Measurements from ENCODE around the gene CHMP2A. TPM values are rescaled to one million over a fixed set of nuclear protein-coding genes. Genes with fewer than 3 reads are reported as not detected.

Gene CHMP2A
- total and polyA plus RNA-seq, 2 of the 13 experiments (the other 11 are each of a cell fraction or from before 2014, with no cell fraction given), result 49.7 to 55.0 TPM

DNA sequence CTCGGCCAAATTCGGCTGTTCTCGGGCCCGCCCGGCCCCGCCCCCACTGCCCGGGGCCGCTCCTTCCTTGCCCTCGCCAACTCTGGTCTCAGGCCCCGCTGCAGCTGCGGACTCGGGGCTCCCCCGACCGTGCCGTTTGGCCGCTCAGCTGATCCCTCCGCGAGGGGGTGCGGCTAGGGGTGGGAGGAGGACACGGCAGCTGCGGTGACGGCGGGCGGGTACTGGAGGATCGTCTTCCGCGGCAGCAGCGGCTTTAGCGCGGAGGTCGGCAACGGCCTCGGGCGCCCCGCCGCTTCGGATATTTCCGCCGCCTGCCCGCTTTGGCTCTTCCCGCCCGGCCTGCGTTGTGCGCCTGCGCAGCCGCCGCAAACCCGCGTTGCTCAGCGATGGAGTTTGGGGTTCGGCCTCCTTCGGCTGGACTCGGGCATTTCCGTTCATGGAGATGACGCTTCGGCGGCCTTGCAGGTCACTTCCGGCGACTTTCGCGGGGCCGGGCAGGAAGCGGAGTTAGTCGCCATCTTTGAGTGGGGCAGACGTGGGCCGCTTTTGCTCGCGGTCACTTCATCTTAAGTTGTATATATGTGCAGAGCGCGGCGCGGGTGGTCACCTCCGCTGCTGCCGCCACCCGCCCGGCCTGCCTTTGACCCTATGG is 3.8 kb upstream of the CHMP2A start (continued):
- TF ChIP-seq FLYWCH1 (CRISPR knock-in tag; IDR thresholded peaks at IDR 0.05), result no peak
- peak; percentile 98 for TF ChIP-seq HOXA3 (CRISPR knock-in tag; IDR thresholded peaks at IDR 0.05)
- no peak for TF ChIP-seq HNRNPL (IDR thresholded peaks at IDR 0.05; ENCODE audit: low read depth, low read length)
- peak; percentile 98 for TF ChIP-seq ZSCAN29 (CRISPR knock-in tag; conservative IDR thresholded peaks at IDR 0.05)
- peak; percentile 45; the same call in 1 of the 2 replicates for TF ChIP-seq ZC3H13 (CRISPR knock-in tag; IDR thresholded peaks at IDR 0.05)
- TF ChIP-seq ZNF816 (CRISPR knock-in tag; IDR thresholded peaks at IDR 0.05; ENCODE audit: borderline replicate concordance), result peak; percentile 74
- no peak for TF ChIP-seq MZF1 (CRISPR knock-in tag; IDR thresholded peaks at IDR 0.05; ENCODE audit: borderline replicate concordance)
- peak; percentile 83; the same call in 1 of the 2 replicates for TF ChIP-seq ZMAT3 (CRISPR knock-in tag; conservative IDR thresholded peaks at IDR 0.05)
- TF ChIP-seq ZNF12 (CRISPR knock-in tag; IDR thresholded peaks at IDR 0.05), result no peak
- TF ChIP-seq SATB2 (CRISPR knock-in tag; IDR thresholded peaks at IDR 0.05), result no peak
- TF ChIP-seq ZFYVE20 (CRISPR knock-in tag; IDR thresholded peaks at IDR 0.05; ENCODE audit: borderline replicate concordance, low read depth), result no peak
- 0 out of 2 replicates have a peak, but pooled peaks have one; percentile 9 for TF ChIP-seq CTCF (CRISPR knock-in tag; IDR thresholded peaks at IDR 0.05)
- TF ChIP-seq, protein P1, sequence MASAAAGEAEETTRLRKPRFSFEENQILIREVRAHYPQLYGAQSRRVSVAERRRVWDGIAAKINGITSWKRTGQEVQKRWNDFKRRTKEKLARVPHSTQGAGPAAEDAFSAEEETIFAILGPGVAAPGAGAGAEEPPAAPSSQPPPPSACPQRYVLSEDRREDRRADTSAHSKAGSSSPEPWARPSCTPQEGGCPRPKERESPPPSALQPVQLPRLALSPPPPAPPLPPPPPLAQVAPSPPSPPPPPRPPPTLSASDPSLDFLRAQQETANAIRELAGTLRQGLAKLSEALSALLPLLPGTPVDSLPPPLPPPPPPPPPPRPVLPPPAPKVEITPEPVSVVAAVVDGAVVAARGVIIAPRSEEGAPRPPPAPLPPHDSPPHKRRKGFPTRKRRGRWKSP (CRISPR knock-in tag; IDR thresholded peaks at IDR 0.05), result peak; percentile 86
- peak; percentile 70; the same call in 1 of the 2 replicates for TF ChIP-seq MAF1 (CRISPR knock-in tag; IDR thresholded peaks at IDR 0.05; ENCODE audit: borderline replicate concordance)
- TF ChIP-seq ZNF580 (CRISPR knock-in tag; IDR thresholded peaks at IDR 0.05; ENCODE audit: borderline replicate concordance, low read depth), result no peak; the same call in 1 of the 2 replicates
- TF ChIP-seq, protein P2, sequence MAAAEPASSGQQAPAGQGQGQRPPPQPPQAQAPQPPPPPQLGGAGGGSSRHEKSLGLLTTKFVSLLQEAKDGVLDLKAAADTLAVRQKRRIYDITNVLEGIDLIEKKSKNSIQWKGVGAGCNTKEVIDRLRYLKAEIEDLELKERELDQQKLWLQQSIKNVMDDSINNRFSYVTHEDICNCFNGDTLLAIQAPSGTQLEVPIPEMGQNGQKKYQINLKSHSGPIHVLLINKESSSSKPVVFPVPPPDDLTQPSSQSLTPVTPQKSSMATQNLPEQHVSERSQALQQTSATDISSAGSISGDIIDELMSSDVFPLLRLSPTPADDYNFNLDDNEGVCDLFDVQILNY (CRISPR knock-in tag; conservative IDR thresholded peaks at IDR 0.05), result peak; percentile 39; the same call in 1 of the 2 replicates
- TF ChIP-seq, protein P3, sequence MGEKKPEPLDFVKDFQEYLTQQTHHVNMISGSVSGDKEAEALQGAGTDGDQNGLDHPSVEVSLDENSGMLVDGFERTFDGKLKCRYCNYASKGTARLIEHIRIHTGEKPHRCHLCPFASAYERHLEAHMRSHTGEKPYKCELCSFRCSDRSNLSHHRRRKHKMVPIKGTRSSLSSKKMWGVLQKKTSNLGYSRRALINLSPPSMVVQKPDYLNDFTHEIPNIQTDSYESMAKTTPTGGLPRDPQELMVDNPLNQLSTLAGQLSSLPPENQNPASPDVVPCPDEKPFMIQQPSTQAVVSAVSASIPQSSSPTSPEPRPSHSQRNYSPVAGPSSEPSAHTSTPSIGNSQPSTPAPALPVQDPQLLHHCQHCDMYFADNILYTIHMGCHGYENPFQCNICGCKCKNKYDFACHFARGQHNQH (CRISPR knock-in tag; IDR thresholded peaks at IDR 0.05), result peak; percentile 19; the same call in 1 of the 2 replicates
- TF ChIP-seq ERF (CRISPR knock-in tag; IDR thresholded peaks at IDR 0.05), result no peak; the same call in 1 of the 2 replicates
- TF ChIP-seq ZBTB2 (CRISPR knock-in tag; IDR thresholded peaks at IDR 0.05; ENCODE audit: low read depth), result peak; percentile 83
- peak; percentile 74; the same call in 1 of the 2 replicates for TF ChIP-seq ARNT2 (CRISPR knock-in tag; IDR thresholded peaks at IDR 0.05; ENCODE audit: low read depth)
- TF ChIP-seq, protein P4, sequence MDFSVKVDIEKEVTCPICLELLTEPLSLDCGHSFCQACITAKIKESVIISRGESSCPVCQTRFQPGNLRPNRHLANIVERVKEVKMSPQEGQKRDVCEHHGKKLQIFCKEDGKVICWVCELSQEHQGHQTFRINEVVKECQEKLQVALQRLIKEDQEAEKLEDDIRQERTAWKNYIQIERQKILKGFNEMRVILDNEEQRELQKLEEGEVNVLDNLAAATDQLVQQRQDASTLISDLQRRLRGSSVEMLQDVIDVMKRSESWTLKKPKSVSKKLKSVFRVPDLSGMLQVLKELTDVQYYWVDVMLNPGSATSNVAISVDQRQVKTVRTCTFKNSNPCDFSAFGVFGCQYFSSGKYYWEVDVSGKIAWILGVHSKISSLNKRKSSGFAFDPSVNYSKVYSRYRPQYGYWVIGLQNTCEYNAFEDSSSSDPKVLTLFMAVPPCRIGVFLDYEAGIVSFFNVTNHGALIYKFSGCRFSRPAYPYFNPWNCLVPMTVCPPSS (IDR thresholded peaks at IDR 0.05), result no peak
